ENCODE measurements around the gene TAS2R41.

Gene TAS2R41, protein sequence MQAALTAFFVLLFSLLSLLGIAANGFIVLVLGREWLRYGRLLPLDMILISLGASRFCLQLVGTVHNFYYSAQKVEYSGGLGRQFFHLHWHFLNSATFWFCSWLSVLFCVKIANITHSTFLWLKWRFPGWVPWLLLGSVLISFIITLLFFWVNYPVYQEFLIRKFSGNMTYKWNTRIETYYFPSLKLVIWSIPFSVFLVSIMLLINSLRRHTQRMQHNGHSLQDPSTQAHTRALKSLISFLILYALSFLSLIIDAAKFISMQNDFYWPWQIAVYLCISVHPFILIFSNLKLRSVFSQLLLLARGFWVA

DNA sequence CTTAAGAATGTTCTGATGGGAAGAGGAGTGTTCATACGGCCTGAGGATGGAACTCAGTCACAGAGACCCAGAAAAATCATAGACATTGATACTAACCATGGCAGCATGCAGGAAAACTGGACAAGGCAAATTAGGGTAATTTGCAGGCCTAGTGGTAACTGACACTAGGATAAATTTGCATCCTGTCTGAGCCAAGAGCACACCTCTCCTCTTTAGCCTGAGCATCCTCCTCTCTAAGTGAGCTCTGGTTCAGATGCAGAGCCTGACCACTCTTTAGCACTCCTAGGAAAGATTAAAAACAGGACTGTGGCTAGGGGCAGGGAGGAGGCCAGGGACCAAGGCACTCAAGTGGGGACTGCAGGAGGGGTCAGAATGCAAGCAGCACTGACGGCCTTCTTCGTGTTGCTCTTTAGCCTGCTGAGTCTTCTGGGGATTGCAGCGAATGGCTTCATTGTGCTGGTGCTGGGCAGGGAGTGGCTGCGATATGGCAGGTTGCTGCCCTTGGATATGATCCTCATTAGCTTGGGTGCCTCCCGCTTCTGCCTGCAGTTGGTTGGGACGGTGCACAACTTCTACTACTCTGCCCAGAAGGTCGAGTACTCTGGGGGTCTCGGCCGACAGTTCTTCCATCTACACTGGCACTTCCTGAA, at the start of gene TAS2R41:
TAS2R41 (plus strand) TSS at position 373 of the 650 bp plus-strand sequence; CDS start at position 373, 0 bp downstream.
- no peak for DNase-seq (ENCODE audit: low spot score)

- DNase-seq (ENCODE audit: low spot score), result no peak
These were observed 47.6 kb upstream of the TAS2R41 start for GRCh38 chr7:143429770-143430698.

DNA sequence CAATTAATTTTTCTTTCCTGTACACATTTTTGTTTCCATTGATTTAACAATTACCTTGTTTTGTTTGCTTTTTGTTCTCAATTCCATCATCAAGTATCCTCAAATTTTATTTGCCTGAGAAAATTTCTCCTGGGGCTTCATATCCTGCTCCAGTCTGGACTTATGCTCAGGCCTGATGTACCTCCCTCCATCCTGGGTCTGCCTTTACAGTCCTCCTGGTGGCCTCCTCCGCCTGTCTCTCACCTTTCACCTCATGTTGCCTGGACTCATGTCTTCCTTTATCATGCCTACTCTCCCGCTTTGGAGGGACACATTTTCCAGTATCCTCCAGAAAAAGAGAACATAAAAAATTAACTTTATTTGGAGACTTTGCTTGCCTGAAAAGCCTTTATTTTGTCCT, 46.6 kb upstream of the TAS2R41 start:
- DNase-seq (ENCODE audit: low spot score), result no peak

DNA sequence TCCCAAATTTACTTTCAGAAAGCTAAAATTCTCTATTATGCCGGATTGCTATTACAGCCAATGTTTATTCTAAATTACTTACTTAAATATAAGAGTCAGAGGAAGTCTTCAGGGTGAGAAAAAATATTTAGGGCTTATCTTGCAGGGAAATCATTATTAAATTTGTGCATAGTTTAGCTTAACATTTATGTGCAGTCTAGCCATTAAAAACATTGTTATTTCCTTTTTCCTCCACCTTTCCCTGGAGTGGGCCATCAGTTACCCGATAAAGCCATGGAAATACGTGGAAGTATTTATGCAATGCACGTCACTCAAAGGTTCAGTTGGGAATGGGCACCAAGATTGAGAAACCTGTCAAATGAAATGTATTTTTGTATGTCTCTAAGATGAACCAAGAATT, 43.9 kb upstream of the TAS2R41 start:
- DNase-seq (ENCODE audit: low spot score), result no peak

- no peak for DNase-seq (ENCODE audit: low spot score)
These were observed 43.0 kb upstream of the TAS2R41 start for GRCh38 chr7:143434660-143435059.

DNA sequence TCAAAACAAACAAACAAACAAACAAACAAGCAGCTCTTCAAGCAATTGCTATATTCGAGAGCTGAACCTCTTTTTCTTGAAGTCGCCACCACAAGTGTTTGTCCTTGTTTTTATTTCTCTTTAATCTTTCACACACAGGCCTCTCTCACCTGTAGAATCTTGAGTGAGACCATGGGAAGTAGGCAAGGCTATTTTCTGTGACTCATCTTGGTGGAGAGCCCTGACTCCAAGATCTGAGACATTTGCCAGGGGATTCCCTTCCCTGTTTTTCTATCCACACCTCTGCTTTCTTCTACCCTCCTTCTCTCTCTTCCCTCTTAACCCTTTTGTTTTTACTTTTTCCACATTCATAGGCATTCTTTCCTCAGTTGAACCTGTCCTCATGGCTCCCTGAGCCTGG, 42.4 kb upstream of the TAS2R41 start:
- no peak for DNase-seq (ENCODE audit: low spot score)

DNA sequence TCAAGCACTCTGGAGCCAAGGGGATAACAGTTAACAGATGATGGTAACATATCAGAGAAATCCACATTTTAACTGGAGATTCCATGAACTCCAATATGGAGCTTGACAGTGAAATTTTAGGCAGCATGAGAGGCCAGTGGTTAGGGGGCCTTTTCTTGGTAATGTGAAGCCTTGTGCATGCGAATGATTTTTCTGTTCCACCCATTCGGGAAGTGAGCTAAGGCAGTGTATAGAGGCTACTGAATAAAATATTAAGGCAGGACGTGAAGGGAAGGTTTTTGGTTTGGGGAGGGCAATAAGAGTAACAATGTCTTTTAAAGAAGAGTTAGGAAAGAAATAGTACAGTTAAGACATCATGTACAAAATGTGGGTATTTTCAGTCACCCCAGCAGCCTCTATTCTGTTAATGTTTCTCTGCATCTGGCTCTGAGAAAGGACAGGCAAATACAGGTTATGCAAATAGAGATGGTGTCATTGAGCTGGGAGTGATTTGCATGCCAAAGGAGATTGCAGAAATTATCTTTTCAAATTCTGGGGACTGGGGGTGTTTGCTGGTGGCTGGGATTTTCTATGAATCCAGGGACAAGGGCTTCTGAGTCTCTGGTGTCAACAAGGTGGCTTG, 41.2 kb upstream of the TAS2R41 start:
- DNase-seq (ENCODE audit: low spot score), result no peak

GRCh38 chr7:143437578-143437977, 40.1 kb upstream of the TAS2R41 start:
- DNase-seq (ENCODE audit: low spot score), result no peak

DNA sequence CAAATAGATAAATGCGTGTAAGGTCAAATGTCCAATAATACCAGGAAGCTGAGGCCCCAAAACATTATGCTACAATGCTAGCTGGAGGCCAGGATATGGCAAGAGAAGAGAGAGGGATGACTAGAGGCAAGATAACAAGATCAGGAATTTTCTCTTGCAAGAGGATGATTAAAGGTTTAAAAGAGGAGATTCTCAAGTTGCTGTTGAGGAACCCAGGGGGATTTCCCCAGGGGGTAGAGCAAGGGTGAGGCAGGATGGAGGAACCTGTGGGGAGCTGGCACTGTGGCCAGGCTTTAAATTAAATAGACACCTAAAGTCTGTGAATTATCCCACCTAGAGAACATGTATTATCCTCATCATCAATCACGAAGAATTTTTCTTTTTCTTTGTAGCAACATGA, 37.8 kb upstream of the TAS2R41 start:
- DNase-seq (ENCODE audit: low spot score), result no peak

DNA sequence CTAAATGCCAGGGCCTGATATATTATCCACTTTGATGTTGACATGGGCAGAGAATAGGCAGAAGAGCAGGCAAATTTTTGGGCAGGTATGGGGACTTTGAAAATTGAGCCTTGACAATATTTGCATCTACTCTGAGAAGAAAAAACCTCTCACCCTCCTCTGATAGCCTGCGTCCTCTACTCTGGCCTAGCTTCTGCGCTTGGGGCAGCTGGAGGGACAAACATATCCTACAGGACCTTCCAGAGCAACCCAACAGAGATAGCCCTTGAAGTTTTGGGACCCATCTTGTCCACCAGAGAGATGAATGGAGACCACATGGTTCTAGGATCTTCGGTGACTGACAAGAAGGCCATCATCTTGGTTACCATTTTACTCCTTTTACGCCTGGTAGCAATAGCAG, 34.5 kb upstream of the TAS2R41 start, which contains the start of gene TAS2R60:
TAS2R60 (plus strand) TSS at position 301 of the 400 bp plus-strand sequence; CDS start at position 301, 0 bp downstream.
- no peak for DNase-seq (ENCODE audit: low spot score)

DNA sequence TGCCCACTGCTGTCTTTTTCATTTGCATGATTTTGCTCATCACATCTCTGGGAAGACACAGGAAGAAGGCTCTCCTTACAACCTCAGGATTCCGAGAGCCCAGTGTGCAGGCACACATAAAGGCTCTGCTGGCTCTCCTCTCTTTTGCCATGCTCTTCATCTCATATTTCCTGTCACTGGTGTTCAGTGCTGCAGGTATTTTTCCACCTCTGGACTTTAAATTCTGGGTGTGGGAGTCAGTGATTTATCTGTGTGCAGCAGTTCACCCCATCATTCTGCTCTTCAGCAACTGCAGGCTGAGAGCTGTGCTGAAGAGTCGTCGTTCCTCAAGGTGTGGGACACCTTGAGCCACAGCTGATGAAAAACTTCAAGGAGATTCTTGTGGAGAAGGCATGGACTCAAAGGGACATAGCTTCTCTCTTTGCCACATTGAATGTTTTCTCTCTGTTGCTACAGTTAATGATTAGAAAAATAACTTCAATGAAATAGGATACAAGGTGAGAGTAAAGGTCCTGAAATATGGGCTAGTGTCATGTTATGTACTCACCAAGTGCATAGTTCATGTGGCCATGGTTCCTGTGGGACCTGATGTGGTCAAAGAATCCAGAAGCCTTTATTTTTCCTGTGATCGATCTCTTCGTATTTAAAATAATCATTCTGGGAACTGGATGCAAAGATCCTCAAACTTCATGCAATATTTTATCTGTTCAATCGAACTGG, 33.5 kb upstream of the TAS2R41 start:
- DNase-seq (ENCODE audit: low spot score), result no peak

- DNase-seq (ENCODE audit: low spot score), result no peak
These were observed 32.9 kb upstream of the TAS2R41 start for GRCh38 chr7:143444785-143445184.

DNA sequence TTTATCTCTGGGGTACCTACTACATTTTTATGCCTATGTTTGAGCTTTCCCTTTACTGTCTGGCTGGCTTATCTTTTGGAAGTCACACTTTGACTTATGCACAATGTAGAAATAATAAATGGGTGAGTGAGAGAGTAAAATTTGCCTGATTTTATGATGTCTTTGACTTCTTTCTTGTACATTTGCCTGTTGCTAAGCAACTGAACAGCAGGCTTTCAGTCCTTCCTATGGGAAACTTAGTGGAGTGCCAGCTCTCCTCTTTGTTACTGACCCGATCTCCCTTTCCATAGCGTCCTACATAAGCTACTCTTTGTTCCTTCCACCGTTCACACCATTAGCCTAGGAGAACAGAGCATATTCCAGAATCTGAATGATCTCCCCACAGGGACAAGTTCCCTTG, 30.2 kb upstream of the TAS2R41 start:
- no peak for DNase-seq (ENCODE audit: low spot score)

GRCh38 chr7:143448429-143448828, 29.2 kb upstream of the TAS2R41 start:
- no peak for DNase-seq (ENCODE audit: low spot score)

DNA sequence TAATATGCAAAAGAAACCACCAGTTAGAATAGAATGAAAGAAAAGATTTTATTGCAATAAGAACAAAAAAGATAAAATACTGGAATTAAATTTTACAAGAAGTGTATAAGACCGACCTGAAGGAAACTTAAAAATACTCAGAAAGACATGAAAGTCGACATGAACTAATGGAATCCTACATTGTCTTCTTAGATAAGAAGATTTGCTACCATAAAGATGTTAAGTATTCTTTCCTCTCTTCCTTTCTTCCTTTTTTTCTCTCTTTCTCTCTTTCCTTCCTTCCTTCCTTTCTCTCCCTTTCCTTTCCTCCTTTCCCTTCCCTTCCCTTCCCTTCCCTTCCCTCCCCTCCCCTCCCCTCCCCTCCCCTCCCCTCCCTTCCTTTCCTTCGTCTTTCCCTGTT, 27.9 kb upstream of the TAS2R41 start:
- DNase-seq (ENCODE audit: low spot score), result no peak

DNA sequence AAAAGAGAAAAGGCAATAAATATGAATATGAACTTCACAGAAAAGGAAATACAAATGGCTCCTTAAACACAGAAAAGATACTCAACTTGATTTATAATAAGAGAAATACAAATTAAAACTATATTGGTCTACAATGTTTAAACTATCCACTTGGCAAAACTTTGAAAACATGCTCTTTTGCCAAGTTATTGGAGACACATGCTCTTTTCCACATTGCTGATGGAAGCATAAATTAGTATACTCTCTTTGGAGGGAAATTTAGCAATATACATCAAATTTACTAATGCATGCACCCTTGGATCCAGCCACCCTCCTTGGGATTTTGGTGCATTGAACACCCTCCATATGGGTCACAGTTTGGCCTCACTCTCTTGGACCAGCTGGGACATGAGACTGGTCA, 26.6 kb upstream of the TAS2R41 start:
- DNase-seq (ENCODE audit: low spot score), result no peak

DNA sequence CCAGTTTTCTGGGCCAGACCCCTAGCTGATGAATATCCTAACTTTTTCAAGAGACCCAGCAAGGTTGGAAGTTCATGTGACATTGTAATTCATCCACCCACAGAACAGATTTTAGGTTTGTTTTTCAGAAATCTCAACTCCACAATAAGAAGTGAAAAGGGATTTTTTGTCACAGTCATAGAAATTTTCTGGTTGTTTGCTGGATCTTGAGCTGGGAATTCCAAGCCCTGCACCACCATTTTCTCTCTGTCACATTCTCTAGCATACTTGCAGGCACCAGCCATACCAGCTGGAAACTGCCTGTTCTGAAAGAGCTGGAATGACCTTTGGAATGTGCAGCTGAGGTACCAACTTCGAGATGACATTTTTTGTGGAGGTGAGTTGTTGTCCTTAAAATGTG, 25.9 kb upstream of the TAS2R41 start:
- no peak for DNase-seq (ENCODE audit: low spot score)

GRCh38 chr7:143452495-143452894, 25.2 kb upstream of the TAS2R41 start:
- no peak for DNase-seq (ENCODE audit: low spot score)

DNA sequence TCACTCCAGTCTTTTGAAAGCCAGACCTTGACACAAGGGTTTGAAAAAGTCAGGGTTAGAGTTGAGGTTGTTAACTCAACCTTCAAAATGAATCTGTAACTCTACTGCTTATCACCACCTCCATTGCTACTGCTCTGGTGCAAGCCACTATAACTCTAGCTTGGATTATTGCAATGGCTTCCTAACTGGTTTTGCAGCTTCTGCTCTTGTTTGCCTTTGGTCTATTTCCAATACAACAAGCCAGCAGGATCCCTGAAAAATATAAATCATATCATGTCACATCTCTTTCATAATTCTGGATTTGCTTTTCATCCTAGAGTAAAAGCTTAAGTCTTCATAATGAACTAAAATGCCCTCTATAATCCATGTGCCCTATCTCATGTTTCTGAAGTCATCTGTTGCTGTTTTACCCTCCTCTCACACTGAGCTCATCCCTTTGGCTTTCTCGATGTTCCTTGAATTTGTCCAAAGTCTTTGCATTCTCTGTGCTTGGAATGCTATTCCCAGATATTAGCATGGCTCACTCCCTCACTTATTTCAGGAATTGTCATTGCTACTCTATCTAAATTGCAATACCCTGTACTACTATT, 23.5 kb upstream of the TAS2R41 start:
- no peak for DNase-seq (ENCODE audit: low spot score)

DNA sequence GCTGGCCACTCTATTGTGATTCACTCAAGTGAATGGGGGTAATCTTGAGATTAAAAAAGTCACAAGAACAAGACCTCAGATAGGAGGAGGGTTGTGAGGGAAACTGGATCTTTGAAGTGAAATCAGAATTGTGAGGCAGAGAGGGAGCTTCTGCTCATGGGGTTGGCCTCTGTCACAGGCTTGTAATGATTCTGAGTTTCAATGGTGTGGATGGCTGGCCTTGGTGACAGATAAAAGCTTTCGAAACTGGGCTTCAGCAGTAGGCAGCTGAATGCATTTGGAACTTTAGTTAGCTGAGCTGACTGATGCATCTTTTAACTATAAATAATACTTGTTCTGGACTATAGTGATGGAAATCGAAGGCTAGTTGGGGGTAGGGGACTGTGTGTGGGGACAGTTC, 22.2 kb upstream of the TAS2R41 start:
- no peak for DNase-seq (ENCODE audit: low spot score)

DNA sequence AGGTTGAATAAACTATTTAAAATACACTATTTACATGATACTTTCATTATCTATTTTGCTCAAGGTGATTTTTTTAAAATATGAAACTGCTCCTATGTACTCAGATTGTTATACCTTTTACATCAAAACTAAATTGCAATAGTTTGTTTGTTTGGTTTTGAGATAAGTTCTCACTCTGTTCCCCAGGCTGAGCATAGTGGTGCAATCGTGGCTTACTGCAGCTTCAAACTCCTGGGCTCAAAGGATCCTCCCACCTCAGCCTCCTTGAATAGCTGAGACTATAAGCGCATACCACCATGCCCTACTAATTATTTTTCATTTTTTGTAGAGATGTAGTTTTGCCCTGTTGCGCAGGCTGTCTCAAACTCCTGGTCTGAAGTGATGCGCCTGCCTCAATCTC, 21.7 kb upstream of the TAS2R41 start:
- no peak for DNase-seq (ENCODE audit: low spot score)

All from CD4-positive, alpha-beta T cell treated with Interleukin-15 for 4 hours (primary cell).